Head of caudate nucleus (tissue), 42 donors: Measurements from ENCODE around the gene NEDD9.

ENCODE experiments used
- DNase-seq, 42 donors: peaks; one replicate each; pipeline versions ENCODE4 v3.0.0 to v3.0.0-alpha.2; 2020 to 2021; ENCODE audit warnings: mixed read lengths in 7 of 42
- intact Hi-C: fragments of 100-400 bp; cut with DNase I; formaldehyde crosslinking; loops from one replicate; pipeline ENCODE4 v1.15.0; 2022

NEDD9 gene

GRCh38 chr6:11164717-11165646 is 67.5 kb downstream of the NEDD9 start:
- no peak for DNase-seq
- intact Hi-C loops, result no loop called here

GRCh38 chr6:11163932-11164331 is 68.5 kb downstream of the NEDD9 start:
- DNase-seq, result no peak
- intact Hi-C loops, result no loop called here

- DNase-seq, result no peak
- intact Hi-C loops, result no loop called here
Measured at GRCh38 chr6:11162262-11162661, 70.2 kb downstream of the NEDD9 start.

GRCh38 chr6:11161031-11161956 is 71.2 kb downstream of the NEDD9 start:
- intact Hi-C loops, result no loop called here

GRCh38 chr6:11160199-11160598 is 72.3 kb downstream of the NEDD9 start:
- intact Hi-C loops, result no loop called here
- no peak for DNase-seq

More at GRCh38 chr6:11161031-11161956, 71.2 kb downstream of the NEDD9 start:
- peak in 18 of 42 donors; percentile 17 to 81 (median 48) for DNase-seq

GRCh38 chr6:11155589-11155988 is 76.9 kb downstream of the NEDD9 start:
- intact Hi-C loops, result no loop called here
- DNase-seq, result no peak

- no peak for DNase-seq
- intact Hi-C loops, result no loop called here
Measured at GRCh38 chr6:11153447-11153846, 79.0 kb downstream of the NEDD9 start.

- DNase-seq, result no peak
- intact Hi-C loops, result no loop called here
Measured at GRCh38 chr6:11152581-11152980, 79.9 kb downstream of the NEDD9 start.

GRCh38 chr6:11151488-11151887 is 81.0 kb downstream of the NEDD9 start:
- intact Hi-C loops, result no loop called here
- no peak for DNase-seq

GRCh38 chr6:11149551-11149950 is 82.9 kb downstream of the NEDD9 start:
- no peak for DNase-seq
- intact Hi-C loops, result no loop called here

GRCh38 chr6:11146117-11146826 is 86.2 kb downstream of the NEDD9 start:
- intact Hi-C loops, result no loop called here

GRCh38 chr6:11144393-11144851 is 88.0 kb downstream of the NEDD9 start:
- DNase-seq, result peak; percentile 46 to 94 (median 82)
- intact Hi-C loops, result loop anchor here (5.0 kb wide), 1 partner anchor 353 kb away; no protein-coding TSS in a partner anchor

More at GRCh38 chr6:11146117-11146826, 86.2 kb downstream of the NEDD9 start:
- no peak for DNase-seq

- peak in 8 of 42 donors; percentile 13 to 67 (median 20) for DNase-seq
Measured at GRCh38 chr6:11143394-11144371, 88.8 kb downstream of the NEDD9 start.

GRCh38 chr6:11142296-11143027 is 90.0 kb downstream of the NEDD9 start:
- intact Hi-C loops, result loop anchor here (5.0 kb wide), 1 partner anchor 355 kb away; no protein-coding TSS in a partner anchor

More at GRCh38 chr6:11143394-11144371, 88.8 kb downstream of the NEDD9 start:
- intact Hi-C loops, result loop anchor here (5.0 kb wide), 1 partner anchor 354 kb away; no protein-coding TSS in a partner anchor

GRCh38 chr6:11141295-11141694 is 91.2 kb downstream of the NEDD9 start:
- intact Hi-C loops, result loop anchor here (5.0 kb wide), 1 partner anchor 356 kb away; no protein-coding TSS in a partner anchor
- DNase-seq, result no peak

More at GRCh38 chr6:11142296-11143027, 90.0 kb downstream of the NEDD9 start:
- DNase-seq, result no peak

- intact Hi-C loops, result loop anchor here (5.0 kb wide), 1 partner anchor 357 kb away; no protein-coding TSS in a partner anchor
- DNase-seq, result no peak
Measured at GRCh38 chr6:11140056-11140455, 92.4 kb downstream of the NEDD9 start.
